HepG2 (cell line): ENCODE measurements around the gene SNX10. TPM values are rescaled to one million over a fixed set of nuclear protein-coding genes. Genes with fewer than 3 reads are reported as not detected.

Experiments used
- E2F5 ChIP-seq: sonication (generic); formaldehyde crosslinking; conservative IDR thresholded peaks from 2 replicates; pipeline ENCODE4 v1.4.0; 2020; ENCODE audit warnings: missing genetic modification reagents
- ELF4 ChIP-seq: sonication (generic); formaldehyde crosslinking; IDR thresholded peaks from 2 replicates; pipeline ENCODE4 v1.5.0; 2020; ENCODE audit warnings: missing genetic modification reagents, mild to moderate bottlenecking, moderate library complexity, borderline replicate concordance
- HMGXB4 ChIP-seq, 2 experiments: sonication (generic) in 1 of 2; formaldehyde crosslinking in 1 of 2; IDR thresholded peaks; 2 replicates each; pipeline versions ENCODE4 v1.4.0 to v1.6.1; 2018 to 2020; ENCODE audit warnings: missing genetic modification reagents in 2 of 2, borderline replicate concordance in 1 of 2, low read depth in 1 of 2, mild to moderate bottlenecking in 1 of 2, missing biosample characterization in 1 of 2
- SMC3 ChIP-seq: IDR thresholded peaks from 2 replicates; pipeline ENCODE4 v1.6.1; 2011; ENCODE audit warnings: low read length, improper control_type of control experiment
- TERF1 ChIP-seq: sonication (generic); formaldehyde crosslinking; IDR thresholded peaks from 2 replicates; pipeline ENCODE4 v1.8.0; 2022; ENCODE audit warnings: mild to moderate bottlenecking, missing genetic modification reagents, moderate library complexity
- ZBTB14 ChIP-seq: sonication (generic); formaldehyde crosslinking; IDR thresholded peaks from 2 replicates; pipeline ENCODE4 v1.4.0; 2020; ENCODE audit warnings: missing genetic modification reagents
- ZBTB34 ChIP-seq: sonication (generic); formaldehyde crosslinking; IDR thresholded peaks from 2 replicates; pipeline ENCODE4 v1.8.0; 2022; ENCODE audit warnings: mild to moderate bottlenecking, missing genetic modification reagents
- ZBTB39 ChIP-seq: sonication (generic); formaldehyde crosslinking; IDR thresholded peaks from 2 replicates; pipeline ENCODE4 v1.5.0; 2020; ENCODE audit warnings: missing genetic modification reagents
- ZC3H13 ChIP-seq: sonication (generic); formaldehyde crosslinking; IDR thresholded peaks from 2 replicates; pipeline ENCODE4 v1.8.1; 2023; ENCODE audit warnings: mild to moderate bottlenecking, missing genetic modification reagents, moderate library complexity
- ZNF354B ChIP-seq: sonication (generic); formaldehyde crosslinking; IDR thresholded peaks from 2 replicates; pipeline ENCODE4 v1.8.0; 2022; ENCODE audit warnings: mild to moderate bottlenecking, missing genetic modification reagents
- ZNF367 ChIP-seq: sonication (generic); formaldehyde crosslinking; IDR thresholded peaks from 2 replicates; pipeline ENCODE4 v1.4.0; 2020; ENCODE audit warnings: missing genetic modification reagents, borderline replicate concordance
- ZNF432 ChIP-seq: sonication (generic); formaldehyde crosslinking; IDR thresholded peaks from 2 replicates; pipeline ENCODE4 v1.5.0; 2020; ENCODE audit warnings: missing genetic modification reagents, mild to moderate bottlenecking, borderline replicate concordance
- ZNF550 ChIP-seq: sonication (generic); formaldehyde crosslinking; IDR thresholded peaks from 2 replicates; pipeline ENCODE4 v1.4.0; 2020; ENCODE audit warnings: mild to moderate bottlenecking, missing genetic modification reagents, borderline replicate concordance
- ZNF576 ChIP-seq: sonication (generic); formaldehyde crosslinking; IDR thresholded peaks from 2 replicates; pipeline ENCODE4 v1.4.0; 2020; ENCODE audit warnings: mild to moderate bottlenecking, missing genetic modification reagents
- ZSCAN25 ChIP-seq: sonication (generic); formaldehyde crosslinking; IDR thresholded peaks from 2 replicates; pipeline ENCODE4 v1.8.0; 2022; ENCODE audit warnings: mild to moderate bottlenecking, missing genetic modification reagents
- polyA plus RNA-seq, 8 experiments: library from polyadenylated mRNA; depleted of rRNA in 3 of 8; stranded (reverse) in 7 of 8; unstranded in 1 of 8; fragments of >200 nt; fragmentation: Illumina TruSeq in 4 of 8; extraction: Trizol in 4 of 8; gene quantifications; 2 replicates each; pipeline versions ENCODE4 v1.2.1 to v1.2.3, GENCODE V29; 2011 to 2016; ENCODE audit warnings: low read depth in 4 of 8, missing spikeins in 1 of 8, mixed read lengths in 1 of 8; ENCODE audit not compliant: insufficient read depth in 1 of 8
- total RNA-seq, 5 experiments: library from RNA; depleted of rRNA; stranded (reverse); fragments of >200 nt; fragmentation: Illumina TruSeq; extraction: Trizol; gene quantifications; 2 replicates each; pipeline ENCODE4 v1.2.3, GENCODE V29; 2016; ENCODE audit warnings: low read depth in 1 of 5

SNX10 gene
- total and polyA plus RNA-seq, 2 of the 13 experiments (the other 11 are each of a cell fraction or from before 2014, with no cell fraction given): 26.0 to 27.6 TPM

- TF ChIP-seq ZNF367 (no peak), ZBTB34 (no peak), ZBTB14 (0 out of 2 replicates have a peak, but pooled peaks have one; percentile 29), ZNF432 (CRISPR knock-in tag) (no peak), TERF1 (CRISPR knock-in tag) (no peak), ZSCAN25 (CRISPR knock-in tag) (no peak), HMGXB4 (CRISPR knock-in tag; IDR thresholded peaks at IDR 0.05; ENCODE audit: borderline replicate concordance in 1 of 2, low read depth in 1 of 2) (peak in 1 of 2 experiments; percentile 49; a peak in 1 of 4 replicates), ZBTB39 (no peak), E2F5 (CRISPR knock-in tag) (no peak), ELF4 (CRISPR knock-in tag) (no peak), ZNF550 (CRISPR knock-in tag) (no peak), SMC3 (peak; percentile 88), ZNF576 (CRISPR knock-in tag) (no peak), ZC3H13 (no peak), ZNF354B (no peak)
Measured at GRCh38 chr7:26365077-26365900, 73.6 kb downstream of the SNX10 start (continued).
